GM18499 (cell line): ENCODE results near the gene KIF1B.
"Not testable (repeated sequence)": the region's sequence is repeated elsewhere in the genome, so short reads cannot be mapped to it uniquely, and the experiment has no call there.

Source experiments
- ATAC-seq: cut with Tn5 transposase; IDR thresholded peaks from one replicate; pipeline ENCODE4 v1.9.1; 2021; ENCODE audit warnings: moderate number of reproducible peaks; ENCODE audit not compliant: insufficient read depth, unreplicated experiment

Gene KIF1B

DNA sequence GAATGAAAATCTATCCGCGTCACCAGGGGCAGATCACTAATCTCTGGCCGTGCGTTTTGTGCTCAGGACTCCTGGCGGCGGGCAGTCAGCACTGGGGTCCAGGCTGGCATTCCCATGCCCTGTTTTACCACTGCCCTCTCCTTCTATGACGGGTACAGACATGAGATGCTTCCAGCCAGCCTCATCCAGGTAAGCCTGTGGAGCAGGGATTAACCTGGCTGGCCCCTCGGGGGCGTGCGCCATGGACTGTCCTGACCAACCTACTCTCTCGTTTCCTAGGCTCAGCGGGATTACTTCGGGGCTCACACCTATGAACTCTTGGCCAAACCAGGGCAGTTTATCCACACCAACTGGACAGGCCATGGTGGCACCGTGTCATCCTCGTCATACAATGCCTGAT is 209.0 kb downstream of the KIF1B start:
- ATAC-seq = no peak

DNA sequence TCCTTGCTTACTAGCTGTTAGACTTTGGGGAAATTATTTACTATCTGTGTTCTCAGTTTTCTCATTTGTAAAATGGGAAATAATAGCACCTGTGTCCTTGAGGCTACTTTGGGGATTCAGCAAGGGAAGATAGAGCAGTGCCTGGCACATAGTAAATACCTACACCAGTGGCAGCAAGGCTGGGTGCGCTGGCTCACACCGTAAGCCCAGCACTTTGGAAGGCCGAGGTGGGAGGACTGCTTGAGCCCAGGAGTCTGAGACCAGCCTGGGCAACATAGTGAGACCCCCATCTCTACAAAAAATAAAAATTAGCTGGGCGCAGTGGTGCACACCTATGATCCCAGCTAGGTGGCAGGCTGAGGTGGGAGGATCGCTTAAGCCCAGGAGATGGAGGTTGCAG is 211.3 kb downstream of the KIF1B start:
- no peak for ATAC-seq

DNA sequence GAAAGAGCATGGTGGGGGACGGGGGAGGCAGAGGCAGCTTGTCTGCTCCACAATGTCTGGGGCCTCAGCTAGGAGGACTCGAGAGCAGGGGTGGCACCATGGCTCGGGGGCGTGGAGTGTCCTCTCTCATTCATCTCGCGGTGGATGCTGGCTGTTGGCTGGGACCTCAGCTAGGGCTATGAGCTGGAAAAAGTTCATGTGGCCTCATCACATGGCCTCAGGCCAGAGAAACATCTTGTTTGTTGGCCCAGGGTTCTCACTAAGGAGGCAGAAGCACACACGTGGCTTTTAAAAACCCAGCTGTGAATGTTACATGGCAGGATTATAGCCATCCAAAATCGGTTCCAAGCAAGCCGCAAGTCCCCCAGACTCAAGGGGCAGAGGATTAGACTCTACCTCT is 213.7 kb downstream of the KIF1B start:
- ATAC-seq = no peak

DNA sequence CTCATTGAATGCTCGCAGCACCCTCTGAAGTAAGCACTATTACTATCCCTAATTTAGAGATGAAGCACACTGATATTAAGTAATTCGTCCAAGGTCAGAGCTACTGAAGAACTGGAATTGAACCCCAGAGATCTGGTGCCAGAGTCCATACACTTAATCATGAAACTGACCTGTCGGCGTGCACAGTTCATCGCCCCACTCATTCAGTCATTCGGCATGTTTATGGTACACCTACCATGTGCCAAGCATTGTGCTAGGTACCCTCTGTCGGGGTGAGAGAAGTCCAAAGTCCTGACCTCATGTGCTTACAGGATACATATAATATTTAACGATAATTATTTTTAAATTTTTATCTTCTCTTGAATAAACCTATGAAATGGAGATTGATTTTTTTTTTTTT is 214.3 kb downstream of the KIF1B start:
- no peak for ATAC-seq

DNA sequence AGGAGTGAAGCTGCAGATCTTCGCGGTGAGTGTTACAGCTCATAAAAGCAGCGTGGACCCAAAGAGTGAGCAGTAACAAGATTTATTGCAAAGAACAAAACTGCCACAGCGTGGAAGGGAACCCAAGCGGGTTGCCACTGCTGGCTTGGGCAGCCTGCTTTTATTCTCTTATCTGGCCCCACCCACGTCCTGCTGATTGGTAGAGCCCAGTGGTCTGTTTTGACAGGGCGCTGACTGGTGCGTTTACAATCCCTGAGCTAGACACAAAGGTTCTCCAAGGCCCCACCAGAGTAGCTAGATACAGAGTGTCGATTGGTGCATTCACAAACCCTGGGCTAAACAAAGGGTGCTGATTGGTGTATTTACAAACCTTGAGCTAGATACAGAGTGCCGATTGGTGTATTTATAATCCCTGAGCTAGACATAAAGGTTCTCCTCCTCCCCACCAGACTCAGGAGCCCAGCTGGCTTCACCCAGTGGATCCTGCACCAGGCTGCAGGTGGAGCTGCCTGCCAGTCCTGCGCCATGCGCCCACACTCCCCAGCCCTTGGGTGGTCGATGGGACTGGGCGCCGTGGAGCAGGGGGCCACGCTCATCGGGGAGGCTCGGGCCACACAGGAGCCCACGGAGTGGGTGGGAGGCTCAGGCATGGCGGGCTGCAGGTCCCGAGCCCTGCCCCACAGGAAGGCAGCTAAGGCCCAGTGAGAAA is 215.6 kb downstream of the KIF1B start:
- ATAC-seq = not testable (repeated sequence)

DNA sequence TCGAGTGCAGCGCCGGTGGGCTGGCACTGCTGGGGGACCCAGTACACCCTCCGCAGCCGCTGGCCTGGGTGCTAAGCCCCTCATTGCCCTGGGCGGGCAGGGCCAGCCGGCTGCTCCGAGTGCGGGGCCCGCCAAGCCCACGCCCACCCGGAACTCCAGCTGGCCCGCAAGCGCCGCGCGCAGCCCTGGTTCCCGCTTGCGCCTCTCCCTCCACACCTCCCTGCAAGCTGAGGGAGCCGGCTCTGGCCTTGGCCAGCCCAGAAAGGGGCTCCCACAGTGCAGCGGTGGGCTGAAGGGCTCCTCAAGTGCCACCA is 216.1 kb downstream of the KIF1B start:
- ATAC-seq = not testable (repeated sequence)

DNA sequence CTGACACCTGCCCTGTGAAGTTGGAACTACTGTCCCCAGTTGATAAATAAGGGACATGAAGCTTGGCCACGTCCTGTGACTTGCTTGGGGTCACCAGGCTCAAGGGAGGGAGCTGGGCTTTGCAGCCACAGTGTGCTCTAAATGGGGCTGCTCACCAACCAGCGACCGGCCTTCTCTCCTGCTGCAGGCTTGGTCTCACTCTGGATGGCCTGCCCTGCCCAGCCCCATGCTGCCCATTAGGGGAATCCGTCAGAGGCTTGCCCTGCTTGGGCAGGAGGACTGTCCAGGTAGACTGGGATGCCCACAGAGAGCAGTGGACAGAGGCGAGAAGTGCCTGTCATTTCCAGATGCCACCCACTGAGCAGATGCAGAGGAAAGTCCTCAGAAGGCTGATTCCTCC is 218.6 kb downstream of the KIF1B start:
- no peak for ATAC-seq

DNA sequence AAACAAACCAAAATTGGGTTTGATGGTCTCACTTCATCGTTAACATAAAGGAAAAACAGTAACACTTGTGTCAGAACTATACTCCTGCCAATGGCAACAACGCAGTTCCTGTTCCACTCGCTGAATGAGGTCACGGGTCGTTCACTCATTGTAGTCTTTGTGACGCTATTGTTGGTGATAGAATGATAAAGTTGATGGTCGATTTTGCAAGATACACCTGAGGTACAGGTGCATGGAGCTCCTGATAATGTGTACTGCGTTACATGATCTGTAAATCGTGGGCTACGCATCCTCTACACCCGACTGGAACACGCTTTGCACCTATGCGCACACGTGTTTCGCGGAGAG is 219.5 kb downstream of the KIF1B start:
- ATAC-seq = no peak

DNA sequence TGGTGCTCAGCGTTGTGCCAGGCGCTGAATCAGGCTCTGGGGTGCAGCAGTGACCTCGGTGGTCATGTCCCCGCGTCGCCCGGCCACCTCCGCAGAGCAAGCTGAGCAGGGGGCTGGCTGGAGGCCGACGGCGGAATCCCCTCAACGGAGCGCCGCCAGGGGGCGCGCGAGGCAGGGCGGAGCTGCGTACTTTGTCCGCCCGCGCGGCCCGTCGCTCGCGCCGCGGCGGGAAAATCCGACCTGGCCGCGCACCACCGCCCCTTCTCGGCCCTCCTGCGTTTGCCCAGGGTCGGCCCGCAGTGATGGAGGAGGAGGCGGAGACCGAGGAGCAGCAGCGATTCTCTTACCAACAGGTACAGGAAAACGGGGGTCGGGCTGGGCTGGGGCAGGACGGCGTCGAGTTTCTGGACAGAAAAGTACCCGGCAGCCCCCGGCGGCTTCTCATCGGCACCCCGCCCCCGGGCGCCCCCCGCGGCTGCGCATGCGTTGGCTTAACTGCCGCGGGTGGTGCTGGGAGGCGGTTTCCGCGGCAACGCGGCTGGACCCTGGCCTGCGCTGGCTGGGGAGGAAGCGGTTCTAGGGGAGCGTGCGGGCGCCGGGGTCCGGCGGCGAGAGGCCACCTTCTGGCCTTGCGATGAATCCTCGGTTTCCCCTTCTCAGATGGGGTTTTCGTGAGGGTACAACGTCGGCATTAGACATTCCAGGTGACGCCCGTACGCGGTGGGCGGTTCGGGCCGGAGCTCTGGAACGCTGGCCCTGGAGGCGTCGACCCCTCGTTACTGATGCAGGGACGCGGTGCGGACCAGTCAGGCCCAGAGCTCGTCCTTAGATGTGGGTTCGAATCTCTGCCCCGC is 220.1 kb downstream of the KIF1B start, which contains the start of gene CENPS:
TSS of gene CENPS (plus strand) at position 218 of the 854 bp plus-strand sequence. CDS start at position 303, 85 bp downstream.
- no peak for ATAC-seq
